Measurements from ENCODE around the gene NAV2.

NAV2 gene

GRCh38 chr11:19910931-19911330, 198.3 kb downstream of the NAV2 start:
- no peak for DNase-seq
- intact Hi-C loops (cut with DNase I; ENCODE audit: low total_unique reads): no loop called here
- peaks cover 0 to 68% (median 35%) of the 10 kb centered on the region in 4 donors for H3K4me1 ChIP-seq
- no peak for TF ChIP-seq CTCF (IDR thresholded peaks at IDR 0.05)
- no peaks in the 10 kb centered on the region for H3K9me3 ChIP-seq
- H3K27ac ChIP-seq: peak overlapping the region in 1 of 2 donors; percentile 18
- peaks cover 0 to 10% (median 10%) of the 10 kb centered on the region in 3 donors for H3K36me3 ChIP-seq
- H3K27me3 ChIP-seq: no peaks in the 10 kb centered on the region
- no peak overlapping the region for H3K4me3 ChIP-seq

- Histone ChIP-seq H3K27me3 (no peaks in the 10 kb centered on the region), H3K36me3 (peaks cover 0 to 19% (median 10%) of the 10 kb centered on the region in 3 donors), H3K27ac (peak overlapping the region in 1 of 2 donors; percentile 59), H3K4me3 (no peak overlapping the region), H3K9me3 (no peaks in the 10 kb centered on the region), H3K4me1 (peaks cover 0 to 61% (median 35%) of the 10 kb centered on the region in 4 donors)
- DNase-seq: no peak
- TF ChIP-seq CTCF (IDR thresholded peaks at IDR 0.05): no peak
- intact Hi-C loops (cut with DNase I; ENCODE audit: low total_unique reads): no loop called here
Observed at GRCh38 chr11:19912115-19912957, 199.7 kb downstream of the NAV2 start.

- H3K4me1 ChIP-seq: peaks cover 0 to 61% (median 36%) of the 10 kb centered on the region in 4 donors
Observed at GRCh38 chr11:19912958-19913892, 200.6 kb downstream of the NAV2 start.

GRCh38 chr11:19913893-19914249, 201.2 kb downstream of the NAV2 start:
- intact Hi-C loops (cut with DNase I; ENCODE audit: low total_unique reads): no loop called here
- Histone ChIP-seq H3K27me3 (no peaks in the 10 kb centered on the region), H3K4me3 (no peak overlapping the region), H3K9me3 (no peaks in the 10 kb centered on the region), H3K27ac (peak overlapping the region in 1 of 2 donors; percentile 59), H3K36me3 (peaks cover 0 to 26% (median 10%) of the 10 kb centered on the region in 3 donors), H3K4me1 (peaks cover 0 to 65% (median 41%) of the 10 kb centered on the region in 4 donors)
- DNase-seq: no peak
- TF ChIP-seq CTCF (IDR thresholded peaks at IDR 0.05): no peak

More at GRCh38 chr11:19912958-19913892, 200.6 kb downstream of the NAV2 start:
- Histone ChIP-seq H3K4me3 (no peak overlapping the region), H3K36me3 (peaks cover 0 to 26% (median 10%) of the 10 kb centered on the region in 3 donors), H3K9me3 (no peaks in the 10 kb centered on the region), H3K27ac (peak overlapping the region in 1 of 2 donors; percentile 59), H3K27me3 (no peaks in the 10 kb centered on the region)
- intact Hi-C loops (cut with DNase I; ENCODE audit: low total_unique reads): no loop called here
- TF ChIP-seq CTCF (IDR thresholded peaks at IDR 0.05): no peak
- no peak for DNase-seq

- no peaks in the 10 kb centered on the region for H3K27me3 ChIP-seq
- H3K27ac ChIP-seq: peak overlapping the region in 1 of 2 donors; percentile 5
- peaks cover 0 to 72% (median 53%) of the 10 kb centered on the region in 4 donors for H3K4me1 ChIP-seq
- no peak for DNase-seq
- no peaks in the 10 kb centered on the region for H3K9me3 ChIP-seq
- H3K4me3 ChIP-seq: no peak overlapping the region
- H3K36me3 ChIP-seq: peaks cover 0 to 26% (median 10%) of the 10 kb centered on the region in 3 donors
- no peak for TF ChIP-seq CTCF (IDR thresholded peaks at IDR 0.05)
- intact Hi-C loops (cut with DNase I; ENCODE audit: low total_unique reads): no loop called here
Observed at GRCh38 chr11:19915808-19916207, 203.2 kb downstream of the NAV2 start.
